HG02852 (cell line): ENCODE data around the gene ZC3H12C.

Experiments used
- ATAC-seq: cut with Tn5 transposase; IDR thresholded peaks from one replicate; pipeline ENCODE4 v1.9.1; 2021; ENCODE audit warnings: mild to moderate bottlenecking, moderate library complexity; ENCODE audit not compliant: unreplicated experiment

ZC3H12C gene

DNA sequence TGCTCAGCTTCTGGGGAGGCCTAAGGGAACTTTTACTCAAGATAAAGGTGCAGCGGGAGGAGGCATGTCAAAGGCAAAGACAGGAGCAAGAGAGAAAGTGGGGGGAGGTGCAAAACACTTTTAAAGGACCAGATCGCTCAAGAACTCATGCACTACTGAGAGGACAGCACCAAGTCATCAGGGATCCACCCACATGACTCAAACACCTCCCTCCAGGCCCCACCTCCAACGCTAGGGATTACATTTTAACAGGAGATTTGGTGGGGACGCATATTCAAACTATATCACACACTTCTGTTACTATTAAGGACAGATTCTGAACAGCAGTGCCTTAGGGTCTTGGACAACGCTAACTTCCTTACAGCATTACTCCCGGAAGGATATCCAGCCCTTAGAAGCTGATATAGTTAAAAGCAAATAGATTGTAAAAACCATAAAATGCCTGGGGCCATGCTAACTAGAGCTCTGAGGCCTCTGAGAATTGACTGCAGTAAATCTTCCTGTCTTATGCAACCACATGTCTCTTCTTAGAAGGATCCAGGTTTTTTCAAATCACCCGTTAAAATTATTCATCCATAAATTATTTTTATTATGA lies 16.7 kb upstream of the ZC3H12C start:
- ATAC-seq, result no peak

DNA sequence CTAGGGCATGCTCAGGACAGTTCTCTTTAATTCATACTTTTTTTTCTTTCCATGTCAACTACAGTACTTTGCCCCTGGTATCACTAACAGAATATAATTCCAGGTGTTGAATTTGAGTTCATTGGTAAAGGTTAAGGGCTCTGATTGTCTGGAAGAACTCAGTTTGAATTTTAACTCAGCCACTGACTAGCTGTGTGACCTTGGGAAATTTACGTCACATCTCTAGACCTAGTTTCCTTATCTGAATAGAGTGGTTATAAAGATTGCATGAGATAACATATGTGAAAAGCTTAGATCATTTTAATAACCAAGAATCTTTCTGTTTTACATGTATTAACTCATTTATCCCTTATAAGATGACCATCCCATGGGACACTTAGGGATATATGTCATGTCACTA lies 15.8 kb upstream of the ZC3H12C start:
- peak; percentile 24 for ATAC-seq

DNA sequence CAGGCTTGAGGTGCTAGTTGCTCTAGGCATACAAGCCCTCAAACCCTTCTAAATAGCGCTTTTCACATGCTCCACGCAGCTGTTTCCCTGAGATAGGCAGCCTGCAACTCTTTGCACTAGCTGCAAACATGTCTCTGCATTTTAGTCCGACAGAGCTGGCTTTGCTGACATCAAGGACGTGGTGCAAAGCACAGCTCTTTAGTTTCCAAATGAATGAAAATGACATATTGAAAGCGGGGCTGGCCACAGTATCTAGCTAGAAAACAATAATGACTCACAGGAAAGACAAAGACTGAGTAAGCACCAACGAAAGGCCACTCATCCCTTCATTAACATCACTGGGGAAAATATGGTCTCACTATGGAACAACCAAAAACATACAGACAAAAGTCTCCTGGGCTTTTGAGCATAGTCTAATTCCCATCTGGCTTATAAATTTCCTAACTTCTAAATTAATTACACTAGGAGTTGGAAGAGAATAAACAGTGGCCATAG lies 15.3 kb upstream of the ZC3H12C start:
- ATAC-seq, result peak; percentile 92

DNA sequence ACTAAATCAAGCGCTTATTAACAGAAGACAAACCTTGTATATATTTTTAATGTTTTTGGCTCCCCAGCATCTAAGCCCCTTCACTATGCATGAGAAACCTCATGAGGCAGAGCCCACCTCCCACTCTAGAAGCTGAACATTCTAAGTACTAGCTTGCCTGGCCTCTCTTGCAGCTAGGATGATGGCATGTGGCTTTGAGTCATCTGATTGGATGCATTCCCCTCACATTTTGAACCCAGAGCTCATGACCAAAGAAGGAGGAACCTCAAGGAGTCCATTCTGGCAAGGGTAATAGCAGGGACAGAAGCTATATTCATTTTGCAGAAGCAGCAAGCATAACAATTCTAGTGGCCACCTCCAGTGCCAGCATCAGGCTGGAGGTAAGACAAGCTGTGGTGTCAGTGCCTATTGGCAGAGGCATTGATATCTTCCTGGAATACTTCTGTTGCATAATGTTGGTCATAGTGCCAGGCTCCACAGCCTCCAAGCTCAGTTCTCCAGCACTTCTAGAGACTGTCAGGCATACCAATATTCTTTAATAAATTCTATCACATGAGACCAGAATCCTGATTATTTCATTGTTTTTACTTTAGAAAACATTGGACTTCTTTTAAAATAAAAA lies 14.2 kb upstream of the ZC3H12C start:
- no peak for ATAC-seq

DNA sequence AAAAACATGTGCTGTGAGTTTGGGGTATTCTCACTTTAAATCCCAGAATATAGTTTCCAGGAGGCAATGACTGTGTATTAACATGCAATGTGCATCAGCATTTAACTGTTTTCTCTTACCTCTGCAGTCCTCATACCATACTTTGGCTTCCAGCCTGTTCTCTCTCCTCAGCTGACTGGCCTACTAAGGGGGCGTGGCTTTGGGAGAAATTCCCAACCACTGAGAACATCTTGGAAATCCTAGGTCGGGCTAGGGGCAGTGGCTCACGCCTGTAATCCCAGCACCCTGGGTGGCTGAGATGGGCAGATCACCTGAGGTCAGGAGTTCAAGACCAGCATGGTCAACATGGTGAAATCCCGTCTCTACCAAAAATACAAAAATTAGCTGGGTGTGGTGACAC lies 13.5 kb upstream of the ZC3H12C start:
- ATAC-seq, result no peak

DNA sequence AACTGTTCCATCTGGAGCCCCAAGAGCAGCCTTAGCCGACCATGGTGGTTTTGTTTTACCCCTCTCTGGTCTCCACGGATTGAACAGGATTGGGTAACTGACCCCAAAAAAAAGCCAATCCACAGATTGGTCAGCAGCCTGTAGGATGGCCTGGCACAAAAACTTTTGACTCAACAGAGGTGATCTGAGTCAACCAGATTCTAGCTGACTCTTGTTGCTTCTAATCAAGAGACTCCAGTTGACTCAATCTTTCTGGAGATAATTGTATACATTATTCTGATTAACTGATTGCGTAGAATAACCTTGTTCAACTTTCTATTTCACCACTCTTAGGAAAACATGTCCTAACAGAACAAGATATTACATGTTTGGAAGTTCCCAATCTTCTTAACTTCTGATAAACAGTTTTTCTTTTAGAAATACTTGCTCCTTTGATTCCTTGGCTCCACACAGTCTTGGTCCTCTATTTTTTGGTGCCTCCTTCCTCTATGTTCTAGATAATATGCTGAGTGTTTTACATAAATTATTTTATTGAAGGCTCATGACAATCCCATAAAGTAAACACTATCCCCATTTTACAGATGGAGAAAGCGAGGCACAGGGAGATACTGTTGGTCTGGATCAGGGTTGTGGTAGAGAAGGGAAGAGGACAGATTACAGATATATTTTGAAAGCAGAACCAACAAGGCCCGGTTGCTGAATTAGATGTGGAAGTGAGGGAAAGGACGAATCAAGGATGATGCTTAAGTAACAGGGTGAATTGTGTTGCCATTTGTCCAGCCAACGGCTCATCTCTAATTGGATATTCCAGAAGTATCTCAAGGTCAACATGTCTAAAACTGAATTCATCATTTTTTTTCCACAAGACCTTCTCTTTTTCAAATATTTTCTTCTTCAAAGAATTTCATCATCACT lies 11.5 kb upstream of the ZC3H12C start:
- ATAC-seq, result no peak

DNA sequence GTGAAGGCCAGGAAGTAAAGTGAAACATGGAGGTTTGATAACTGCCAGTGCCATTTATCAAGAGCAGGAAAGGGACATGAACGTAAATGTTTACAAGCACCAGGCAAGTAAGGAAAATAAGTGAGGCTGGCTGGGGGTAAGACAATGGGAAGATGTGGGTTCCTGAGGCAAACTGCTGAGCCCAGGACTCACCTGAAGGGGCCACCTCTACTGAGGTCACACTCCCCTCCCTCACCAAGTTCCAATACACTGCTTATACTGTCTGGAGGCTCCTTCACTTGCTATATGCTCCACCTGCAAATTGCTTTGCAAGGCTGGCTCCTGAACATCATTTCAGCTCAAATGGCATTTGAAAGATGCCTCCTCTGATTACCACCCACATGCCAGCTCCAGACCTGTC lies 10.3 kb upstream of the ZC3H12C start:
- no peak for ATAC-seq

DNA sequence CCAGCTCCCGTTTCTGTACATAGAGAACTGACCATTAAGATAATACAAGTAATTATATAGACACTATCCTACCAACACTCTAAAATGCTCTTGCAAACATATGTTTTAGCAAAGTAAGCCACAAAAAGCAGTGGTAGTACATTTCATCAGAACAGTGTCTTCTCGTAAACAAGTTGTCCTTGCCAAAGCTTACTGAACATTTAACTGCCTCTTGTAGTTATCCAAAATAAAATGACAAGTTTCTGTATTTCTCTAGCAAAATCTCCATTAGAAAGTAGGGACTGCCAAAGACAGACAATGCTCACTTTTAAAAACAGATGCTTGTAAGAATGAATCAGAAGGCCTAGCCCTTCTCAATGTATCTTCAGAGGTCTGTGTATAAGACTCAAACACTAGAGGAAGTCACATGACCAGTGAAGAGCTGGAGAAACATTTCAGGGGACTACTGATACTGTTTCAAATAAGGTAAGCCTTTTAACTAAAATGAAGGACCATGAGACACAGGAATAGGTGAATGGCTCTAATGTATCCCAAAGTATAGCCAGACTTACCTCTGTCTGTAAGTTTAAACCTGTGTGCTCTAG lies 7.8 kb upstream of the ZC3H12C start:
- ATAC-seq, result no peak

DNA sequence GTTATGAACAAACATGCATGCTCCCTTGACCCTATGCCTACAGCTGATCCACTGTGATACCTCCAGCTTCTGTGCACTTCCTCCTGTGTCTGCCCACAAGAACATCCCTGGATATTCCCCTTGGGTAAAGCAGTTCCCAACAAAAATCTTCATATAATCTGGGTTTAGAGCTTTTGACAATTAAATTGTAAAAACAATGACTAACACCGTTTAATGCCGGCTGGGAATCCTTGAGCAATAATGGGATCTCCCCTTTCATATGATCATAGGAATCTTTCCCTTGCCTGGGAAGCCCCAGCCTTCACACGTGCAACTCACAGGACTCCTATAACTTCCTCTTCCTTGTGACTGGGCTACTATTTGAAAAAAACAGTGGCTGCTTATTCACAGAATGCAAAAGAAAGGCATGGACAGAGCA lies 6.3 kb upstream of the ZC3H12C start:
- ATAC-seq, result no peak

DNA sequence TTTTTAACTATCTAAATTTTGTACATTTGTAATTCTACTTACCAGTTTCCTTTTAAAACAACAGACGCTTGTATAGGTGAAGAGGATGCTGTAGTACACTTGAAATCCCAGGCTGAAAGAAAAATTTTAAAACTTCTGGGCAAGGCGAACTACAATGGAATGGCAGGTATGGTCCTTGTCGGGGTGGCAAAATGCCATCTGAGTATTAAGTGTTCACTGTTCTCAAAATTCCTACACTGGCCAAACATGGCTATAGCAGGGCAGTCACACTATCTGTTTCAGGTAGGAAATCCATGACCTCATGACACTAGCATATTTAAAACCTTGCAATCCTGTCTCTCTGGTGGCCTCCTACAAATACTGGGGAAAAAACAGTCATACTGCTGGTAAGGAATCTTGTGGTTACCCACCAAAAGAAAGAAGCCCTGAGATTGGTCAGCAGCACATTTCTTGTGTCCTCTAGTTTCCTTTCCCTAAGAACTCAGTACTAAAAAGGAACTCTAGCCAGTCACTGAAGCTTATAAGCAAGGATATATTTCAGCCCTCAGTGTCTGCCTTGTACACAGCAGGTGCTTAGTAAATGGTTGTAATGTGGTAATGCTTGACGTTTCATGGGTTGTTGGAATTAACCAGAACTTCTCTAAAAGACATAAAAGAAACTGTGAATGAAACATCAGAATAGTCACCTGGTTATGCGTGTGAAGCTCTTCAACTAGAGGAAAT lies 5.2 kb upstream of the ZC3H12C start:
- no peak for ATAC-seq

DNA sequence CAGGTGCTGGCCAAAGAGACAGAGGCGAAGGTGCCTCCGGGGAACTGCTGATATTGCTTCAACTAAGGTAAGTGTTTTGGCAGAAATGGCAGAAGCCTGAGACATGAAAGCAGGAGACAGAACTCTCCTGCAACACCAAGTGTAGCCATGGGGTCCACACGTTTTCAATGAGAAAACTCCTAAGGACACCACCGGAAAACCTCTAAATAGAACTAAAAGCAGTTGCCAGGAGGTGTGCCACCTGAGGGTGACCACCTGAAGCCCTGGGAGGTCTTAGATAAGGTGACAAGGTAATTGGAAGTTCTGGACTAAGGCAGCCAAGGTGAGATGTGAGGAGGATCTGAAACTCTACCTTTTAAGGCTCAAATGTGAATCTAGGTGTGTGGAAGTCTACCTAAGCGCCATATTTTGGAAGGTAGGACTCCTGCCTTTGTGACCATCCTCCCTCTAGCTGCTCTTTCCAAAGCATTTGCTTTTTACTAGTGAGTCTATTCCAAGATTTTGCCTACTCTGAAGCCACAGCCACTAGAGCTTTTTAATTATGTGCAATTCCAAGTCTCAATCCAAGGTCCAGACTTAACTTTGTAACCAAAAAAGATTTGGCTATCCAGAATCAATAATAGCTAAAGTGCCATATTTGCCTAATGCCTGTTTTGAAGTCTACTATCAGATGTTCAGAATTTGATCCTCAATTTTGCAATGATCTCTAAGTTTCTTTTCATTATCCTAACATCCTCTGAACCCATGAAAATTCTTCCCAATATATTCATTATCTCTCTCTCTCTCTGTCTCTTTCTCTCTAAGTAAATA lies 4.5 kb upstream of the ZC3H12C start:
- ATAC-seq, result no peak

DNA sequence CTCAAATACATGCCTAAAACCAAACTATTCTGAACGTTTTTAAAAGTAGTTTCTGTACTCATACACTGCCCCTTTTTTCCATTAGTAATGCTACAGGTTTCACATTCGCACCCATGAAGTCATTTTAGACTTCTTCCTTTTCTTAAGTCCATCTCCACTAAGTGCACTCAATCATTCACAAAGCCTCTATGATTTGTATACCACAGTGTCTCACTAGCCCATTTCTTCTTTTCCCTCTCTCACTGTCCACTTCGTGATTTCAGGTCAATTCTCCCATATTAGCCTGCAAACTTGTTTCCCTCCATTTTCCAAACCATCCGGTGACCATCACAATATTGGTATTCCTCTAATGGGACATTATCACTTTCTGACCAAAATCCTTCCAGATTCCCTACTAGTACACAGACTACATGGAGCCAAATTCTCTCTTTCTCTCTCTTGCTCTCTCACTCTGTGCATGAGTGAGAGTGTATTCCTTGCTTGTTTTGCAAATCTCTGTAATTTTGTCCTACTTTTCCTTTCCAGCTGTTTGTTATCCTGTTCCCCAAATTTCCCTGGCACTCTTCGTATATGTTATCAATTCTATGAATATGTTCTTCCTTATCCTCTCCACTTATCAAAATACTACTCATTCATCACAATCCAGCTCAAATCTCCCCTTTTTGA lies 3.4 kb upstream of the ZC3H12C start:
- ATAC-seq, result no peak

DNA sequence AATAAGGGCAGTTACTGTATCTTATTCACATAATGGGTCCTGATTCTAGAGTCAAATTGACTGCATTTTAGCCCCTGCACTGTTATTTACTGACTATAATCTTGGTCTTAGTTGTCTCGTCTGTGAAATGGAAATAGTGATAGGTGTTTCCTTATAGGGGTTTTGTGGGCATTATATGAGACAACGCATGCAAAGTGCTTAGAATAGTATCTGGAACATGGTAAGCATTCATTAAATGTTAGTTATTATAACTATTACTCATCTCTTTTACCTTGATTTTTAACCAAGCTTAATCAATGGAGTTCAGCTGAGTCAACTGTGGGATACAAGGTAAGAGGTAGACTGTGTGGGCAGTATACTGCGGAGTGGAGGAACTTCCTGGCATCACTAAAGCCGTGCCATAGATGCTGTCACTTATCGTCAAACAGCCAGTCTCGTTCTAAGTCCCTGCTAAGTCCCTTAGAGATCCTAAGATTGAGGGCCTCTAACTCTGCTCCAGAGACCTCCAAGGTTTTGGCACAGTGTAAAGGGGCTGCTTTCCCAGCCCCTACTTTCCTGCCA lies 2.6 kb upstream of the ZC3H12C start:
- ATAC-seq, result no peak

DNA sequence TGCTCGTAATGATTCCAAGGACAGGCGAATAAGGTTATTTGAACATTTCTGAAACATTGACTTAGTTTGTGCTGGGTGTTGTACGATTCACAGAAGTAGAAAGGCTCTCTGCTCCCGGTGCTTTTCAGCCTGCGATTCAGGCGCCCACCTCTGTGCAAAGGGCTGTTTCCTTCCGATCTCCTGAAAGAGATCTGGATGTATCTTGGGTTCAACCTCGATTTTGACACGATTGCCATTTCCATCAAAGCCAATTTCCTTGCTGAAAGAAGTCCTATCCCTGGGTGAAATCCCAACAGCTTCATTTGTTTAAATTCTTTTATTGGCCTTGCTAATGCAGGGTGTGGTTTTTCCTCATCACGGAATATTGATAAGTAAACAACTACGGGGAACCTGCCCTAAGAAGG lies 1.1 kb upstream of the ZC3H12C start:
- no peak for ATAC-seq

DNA sequence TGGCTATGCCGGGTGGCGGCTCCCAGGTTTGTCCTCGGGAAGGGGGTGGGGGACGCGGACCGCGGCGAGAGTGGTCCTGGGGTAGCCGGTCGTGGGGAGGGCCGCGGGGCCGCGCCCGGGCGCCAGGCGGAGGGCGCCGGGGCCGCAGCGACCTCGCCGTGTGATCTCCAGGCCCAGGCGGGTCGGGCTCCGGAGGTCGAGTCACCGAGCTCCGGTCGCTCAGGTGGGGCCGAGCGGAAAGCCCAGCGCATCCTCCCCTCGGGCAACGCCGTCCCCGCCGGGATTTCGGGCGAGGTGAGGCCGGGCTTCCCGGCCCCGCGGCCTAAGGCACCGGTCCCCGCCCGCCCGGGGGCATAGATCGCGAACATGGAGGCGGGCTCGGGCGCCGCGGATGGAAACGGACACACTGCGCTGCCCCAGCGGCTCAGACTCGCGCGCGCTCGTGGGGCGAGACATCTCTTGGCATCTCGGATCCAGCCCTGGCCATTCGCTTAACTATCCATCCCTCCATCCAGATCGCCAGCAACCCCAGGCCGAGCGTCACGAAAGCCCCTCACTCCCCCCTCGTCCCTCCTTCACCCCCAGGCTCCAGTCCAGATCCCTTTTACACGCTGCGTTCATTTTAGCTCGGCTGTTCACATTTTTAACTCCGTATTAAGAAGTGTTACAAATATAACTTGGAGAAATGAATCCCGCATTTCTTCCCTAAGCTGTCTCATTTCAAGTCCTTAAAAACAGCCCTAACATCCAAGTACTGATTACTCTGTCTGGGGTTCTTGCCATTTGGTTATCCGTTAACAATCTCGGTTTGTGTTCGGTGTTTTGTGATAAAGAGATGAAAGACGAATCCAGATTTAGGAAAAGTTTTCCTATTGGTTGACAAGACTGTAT lies 460 bp downstream of the ZC3H12C start:
- peak; percentile 27 for ATAC-seq

DNA sequence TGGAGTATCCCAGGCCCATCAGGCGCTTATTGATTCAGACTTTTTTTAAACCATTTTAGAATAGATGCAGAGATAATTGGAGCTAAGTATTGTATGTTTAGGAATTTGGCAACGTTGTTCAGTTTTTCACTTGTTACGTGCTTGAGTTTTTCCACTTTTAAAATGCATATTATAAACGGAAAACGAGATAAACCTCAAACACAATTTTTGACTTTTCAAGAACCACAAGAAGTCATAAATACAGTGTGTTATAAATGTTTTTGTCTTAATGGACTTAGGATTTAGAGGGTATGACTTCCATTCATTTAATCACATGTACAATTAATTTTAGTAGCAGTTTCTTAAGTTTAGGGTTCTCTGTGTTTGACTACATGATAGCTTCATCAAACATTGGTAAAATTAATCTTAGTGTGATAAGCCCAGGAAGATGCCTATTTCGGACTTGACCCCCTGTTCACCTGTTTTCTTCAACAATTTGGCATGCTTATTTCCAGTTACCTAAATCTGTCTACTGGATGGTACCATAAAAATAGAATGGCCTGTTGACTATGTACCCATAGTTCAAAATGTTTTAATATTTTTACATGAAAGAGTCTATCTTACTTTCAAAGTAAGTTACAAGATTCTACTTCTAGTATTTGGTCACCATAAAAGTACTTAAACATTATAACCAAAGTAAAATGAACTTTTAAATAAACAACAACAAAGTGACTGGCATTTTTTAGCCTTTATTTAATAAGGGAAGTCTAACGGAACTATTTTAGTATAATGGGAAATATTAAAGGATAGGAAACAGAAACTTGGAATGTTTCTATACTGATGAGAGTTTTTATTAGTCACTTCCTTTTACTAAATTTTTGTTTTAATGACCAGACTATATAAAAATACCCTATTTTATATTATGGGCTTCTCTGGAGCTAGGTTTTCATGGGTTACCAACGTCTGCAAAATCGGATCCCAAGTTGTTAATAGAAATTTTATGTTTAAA lies 1.4 kb downstream of the ZC3H12C start:
- no peak for ATAC-seq

DNA sequence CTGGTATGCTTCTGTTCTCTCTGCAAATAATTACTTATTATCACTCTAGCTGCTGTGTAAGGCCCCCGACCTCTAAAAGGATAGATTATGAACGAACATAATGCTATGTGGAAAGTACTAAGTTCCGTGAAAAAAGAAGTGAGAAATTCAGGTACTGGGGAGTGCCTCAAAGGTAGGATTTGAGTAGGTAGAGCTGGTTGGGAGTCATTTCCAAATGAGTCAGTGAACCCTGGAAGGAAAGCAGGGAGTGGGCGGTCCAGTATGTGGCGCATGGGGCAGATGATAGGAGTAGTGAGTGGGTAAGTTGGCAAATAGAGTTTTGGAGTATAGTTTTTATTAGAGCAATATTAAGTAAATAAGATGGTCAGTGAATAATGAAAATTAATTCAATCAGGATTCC lies 2.4 kb downstream of the ZC3H12C start:
- no peak for ATAC-seq
